ENCODE measurements around the gene HMMR.

- TF ChIP-seq CTCF (IDR thresholded peaks at IDR 0.05) (no peak), ZFX (IDR thresholded peaks at IDR 0.05; ENCODE audit: borderline replicate concordance) (no peak)
Measured at GRCh38 chr5:163533223-163533622, 72.8 kb downstream of the HMMR start.

All from 22Rv1 (cell line).